NCI-H128 (cell line): ENCODE data around the gene STOML3.

Experiments used
- DNase-seq: peaks from one replicate; lab custom pipeline; 2025; ENCODE audit not compliant: unreplicated experiment; lab: John Stamatoyannopoulos, UW

Gene STOML3

GRCh38 chr13:38981096-38981495 is 9.5 kb downstream of the STOML3 start:
- DNase-seq, result no peak

- no peak for DNase-seq
These were observed 9.9 kb downstream of the STOML3 start for GRCh38 chr13:38980750-38981078.

- no peak for DNase-seq
These were observed 10.5 kb downstream of the STOML3 start for GRCh38 chr13:38979891-38980749.

- no peak for DNase-seq
These were observed 20.1 kb downstream of the STOML3 start for GRCh38 chr13:38970380-38971051.

- DNase-seq, result no peak
These were observed 21.4 kb downstream of the STOML3 start for GRCh38 chr13:38969187-38969586.

GRCh38 chr13:38967446-38967845 is 23.2 kb downstream of the STOML3 start:
- no peak for DNase-seq

GRCh38 chr13:38965281-38965680 is 25.4 kb downstream of the STOML3 start:
- DNase-seq, result no peak

GRCh38 chr13:38960175-38960574 is 30.5 kb downstream of the STOML3 start:
- DNase-seq, result no peak

GRCh38 chr13:38957794-38958592 is 32.6 kb downstream of the STOML3 start:
- no peak for DNase-seq

GRCh38 chr13:38954844-38955243 is 35.8 kb downstream of the STOML3 start:
- no peak for DNase-seq

- DNase-seq, result no peak
These were observed 36.3 kb downstream of the STOML3 start for GRCh38 chr13:38954291-38954690.

GRCh38 chr13:38952827-38953226 is 37.8 kb downstream of the STOML3 start:
- DNase-seq, result no peak

GRCh38 chr13:38951525-38952313 is 38.9 kb downstream of the STOML3 start:
- DNase-seq, result no peak

- DNase-seq, result no peak
These were observed 39.6 kb downstream of the STOML3 start for GRCh38 chr13:38950987-38951386.

GRCh38 chr13:38947054-38947453 is 43.6 kb downstream of the STOML3 start:
- no peak for DNase-seq

GRCh38 chr13:38944219-38944618 is 46.4 kb downstream of the STOML3 start:
- no peak for DNase-seq

- no peak for DNase-seq
These were observed 47.4 kb downstream of the STOML3 start for GRCh38 chr13:38943231-38943630.

GRCh38 chr13:38941353-38941945 is 49.2 kb downstream of the STOML3 start:
- DNase-seq, result no peak

- DNase-seq, result no peak
These were observed 56.8 kb downstream of the STOML3 start for GRCh38 chr13:38933786-38934185.

- no peak for DNase-seq
These were observed 68.5 kb downstream of the STOML3 start for GRCh38 chr13:38922170-38922569.

GRCh38 chr13:38921081-38921480 is 69.5 kb downstream of the STOML3 start:
- DNase-seq, result no peak
